ENCODE measurements around the gene VRK1. TPM values are rescaled to one million over a fixed set of nuclear protein-coding genes. Genes with fewer than 3 reads are reported as not detected.
"Not testable (repeated sequence)": the region's sequence is repeated elsewhere in the genome, so short reads cannot be mapped to it uniquely, and the experiment has no call there.

The VRK1 gene
- total and polyA plus RNA-seq, 5 donors from 2014 or later = 30.1 to 53.1 (median 42.1) TPM

- no peaks in the 10 kb centered on the region for H3K4me1 ChIP-seq (ENCODE audit: control insufficient read depth, insufficient read depth, low read length, poor library complexity, severe bottlenecking)
- ATAC-seq (ENCODE audit: low read depth in 2 of 2) (no peak), DNase-seq (no peak)
- no peak overlapping the region for H3K4me3 Mint-ChIP-seq
- H3K27ac ChIP-seq (ENCODE audit: insufficient read depth, low read length, poor library complexity, severe bottlenecking) = no peak overlapping the region
- H3K27ac Mint-ChIP-seq = no peak overlapping the region
- H3K4me3 ChIP-seq (ENCODE audit: low read depth, low read length) = no peak overlapping the region
- H3K36me3 Mint-ChIP-seq = no peaks in the 10 kb centered on the region
- no peaks in the 10 kb centered on the region for H3K4me1 Mint-ChIP-seq
- no peaks in the 10 kb centered on the region for H3K9me3 Mint-ChIP-seq
- no peaks in the 10 kb centered on the region for H3K27me3 Mint-ChIP-seq
- peaks cover 2% of the 10 kb centered on the region for H3K27me3 ChIP-seq (ENCODE audit: control insufficient read depth, insufficient read depth, low read length)
- no peaks in the 10 kb centered on the region for H3K36me3 ChIP-seq (ENCODE audit: control insufficient read depth, insufficient read depth, low read length)
- H3K9me3 ChIP-seq (ENCODE audit: control insufficient read depth in 2 of 2, low read length in 2 of 2) = no peaks in the 10 kb centered on the region
Observed at GRCh38 chr14:96754845-96755184, 42.4 kb upstream of the VRK1 start.

GRCh38 chr14:96756745-96757144, 40.4 kb upstream of the VRK1 start:
- Histone ChIP-seq H3K27ac (ENCODE audit: insufficient read depth, low read length, poor library complexity, severe bottlenecking) (no peak overlapping the region), H3K4me1 (ENCODE audit: control insufficient read depth, insufficient read depth, low read length, poor library complexity, severe bottlenecking) (no peaks in the 10 kb centered on the region), H3K36me3 (ENCODE audit: control insufficient read depth, insufficient read depth, low read length) (no peaks in the 10 kb centered on the region), H3K27me3 (ENCODE audit: control insufficient read depth, insufficient read depth, low read length) (no peaks in the 10 kb centered on the region), H3K9me3 (ENCODE audit: control insufficient read depth in 2 of 2, low read length in 2 of 2) (no peaks in the 10 kb centered on the region), H3K4me3 (ENCODE audit: low read depth, low read length) (no peak overlapping the region)
- Mint-ChIP-seq H3K9me3 (peaks cover 0 to 4% (median 0%) of the 10 kb centered on the region in 7 donors), H3K36me3 (no peaks in the 10 kb centered on the region), H3K4me1 (peaks cover 0 to 6% (median 0%) of the 10 kb centered on the region in 4 donors), H3K27me3 (no peaks in the 10 kb centered on the region), H3K4me3 (no peak overlapping the region), H3K27ac (no peak overlapping the region)
- ATAC-seq (ENCODE audit: low read depth in 2 of 2) (no peak), DNase-seq (no peak)

GRCh38 chr14:96757456-96757855, 39.7 kb upstream of the VRK1 start:
- Mint-ChIP-seq H3K27me3 (peaks cover under 1% of the 10 kb centered on the region), H3K36me3 (no peaks in the 10 kb centered on the region), H3K27ac (no peak overlapping the region), H3K4me3 (no peak overlapping the region), H3K9me3 (peaks cover 0 to 4% (median 0%) of the 10 kb centered on the region in 7 donors), H3K4me1 (peaks cover 0 to 6% (median 2%) of the 10 kb centered on the region in 4 donors)
- ATAC-seq (ENCODE audit: low read depth in 2 of 2) (no peak), DNase-seq (no peak)
- no peaks in the 10 kb centered on the region for H3K4me1 ChIP-seq (ENCODE audit: control insufficient read depth, insufficient read depth, low read length, poor library complexity, severe bottlenecking)
- H3K27ac ChIP-seq (ENCODE audit: insufficient read depth, low read length, poor library complexity, severe bottlenecking) = no peak overlapping the region
- no peaks in the 10 kb centered on the region for H3K36me3 ChIP-seq (ENCODE audit: control insufficient read depth, insufficient read depth, low read length)
- no peaks in the 10 kb centered on the region for H3K27me3 ChIP-seq (ENCODE audit: control insufficient read depth, insufficient read depth, low read length)
- H3K4me3 ChIP-seq (ENCODE audit: low read depth, low read length) = no peak overlapping the region
- no peaks in the 10 kb centered on the region for H3K9me3 ChIP-seq (ENCODE audit: control insufficient read depth in 2 of 2, low read length in 2 of 2)

GRCh38 chr14:96761066-96761465, 36.1 kb upstream of the VRK1 start:
- Mint-ChIP-seq H3K27ac (no peak overlapping the region), H3K36me3 (no peaks in the 10 kb centered on the region), H3K4me3 (no peak overlapping the region), H3K9me3 (peaks cover 0 to 4% (median 0%) of the 10 kb centered on the region in 7 donors), H3K27me3 (peaks cover 9% of the 10 kb centered on the region), H3K4me1 (peaks cover 0 to 10% (median 5%) of the 10 kb centered on the region in 4 donors)
- Histone ChIP-seq H3K9me3 (ENCODE audit: control insufficient read depth in 2 of 2, low read length in 2 of 2) (no peaks in the 10 kb centered on the region), H3K27me3 (ENCODE audit: control insufficient read depth, insufficient read depth, low read length) (peaks cover 5% of the 10 kb centered on the region), H3K4me1 (ENCODE audit: control insufficient read depth, insufficient read depth, low read length, poor library complexity, severe bottlenecking) (no peaks in the 10 kb centered on the region), H3K4me3 (ENCODE audit: low read depth, low read length) (no peak overlapping the region), H3K36me3 (ENCODE audit: control insufficient read depth, insufficient read depth, low read length) (no peaks in the 10 kb centered on the region), H3K27ac (ENCODE audit: insufficient read depth, low read length, poor library complexity, severe bottlenecking) (no peak overlapping the region)
- no peak for ATAC-seq (ENCODE audit: low read depth in 2 of 2)
- DNase-seq = no peak

- peaks cover 5% of the 10 kb centered on the region for H3K27me3 ChIP-seq (ENCODE audit: control insufficient read depth, insufficient read depth, low read length)
- no peaks in the 10 kb centered on the region for H3K36me3 ChIP-seq (ENCODE audit: control insufficient read depth, insufficient read depth, low read length)
- H3K4me1 Mint-ChIP-seq = peaks cover 0 to 10% (median 5%) of the 10 kb centered on the region in 4 donors
- H3K27ac Mint-ChIP-seq = no peak overlapping the region
- no peaks in the 10 kb centered on the region for H3K9me3 ChIP-seq (ENCODE audit: control insufficient read depth in 2 of 2, low read length in 2 of 2)
- H3K4me3 Mint-ChIP-seq = peak overlapping the region in 2 of 4 donors; percentile 27 to 72
- no peak overlapping the region for H3K27ac ChIP-seq (ENCODE audit: insufficient read depth, low read length, poor library complexity, severe bottlenecking)
- H3K4me3 ChIP-seq (ENCODE audit: low read depth, low read length) = peak overlapping the region; percentile 13
- H3K9me3 Mint-ChIP-seq = peaks cover 0 to 4% (median 0%) of the 10 kb centered on the region in 7 donors
- H3K36me3 Mint-ChIP-seq = no peaks in the 10 kb centered on the region
- no peaks in the 10 kb centered on the region for H3K4me1 ChIP-seq (ENCODE audit: control insufficient read depth, insufficient read depth, low read length, poor library complexity, severe bottlenecking)
- H3K27me3 Mint-ChIP-seq = peaks cover 9% of the 10 kb centered on the region
- peak; percentile 14 to 75 (median 61) for DNase-seq
- ATAC-seq (ENCODE audit: low read depth in 2 of 2) = peak; percentile 69 to 85
Observed at GRCh38 chr14:96762650-96763049, 34.5 kb upstream of the VRK1 start.

- no peaks in the 10 kb centered on the region for H3K36me3 Mint-ChIP-seq
- no peak overlapping the region for H3K4me3 Mint-ChIP-seq
- Histone ChIP-seq H3K27me3 (ENCODE audit: control insufficient read depth, insufficient read depth, low read length) (peaks cover 5% of the 10 kb centered on the region), H3K27ac (ENCODE audit: insufficient read depth, low read length, poor library complexity, severe bottlenecking) (no peak overlapping the region), H3K4me3 (ENCODE audit: low read depth, low read length) (no peak overlapping the region), H3K9me3 (ENCODE audit: control insufficient read depth in 2 of 2, low read length in 2 of 2) (no peaks in the 10 kb centered on the region), H3K36me3 (ENCODE audit: control insufficient read depth, insufficient read depth, low read length) (no peaks in the 10 kb centered on the region), H3K4me1 (ENCODE audit: control insufficient read depth, insufficient read depth, low read length, poor library complexity, severe bottlenecking) (no peaks in the 10 kb centered on the region)
- H3K27ac Mint-ChIP-seq = no peak overlapping the region
- peaks cover 9% of the 10 kb centered on the region for H3K27me3 Mint-ChIP-seq
- peaks cover 0 to 10% (median 5%) of the 10 kb centered on the region in 4 donors for H3K4me1 Mint-ChIP-seq
- ATAC-seq (ENCODE audit: low read depth in 2 of 2) (no peak), DNase-seq (no peak)
- H3K9me3 Mint-ChIP-seq = peaks cover 0 to 4% (median 0%) of the 10 kb centered on the region in 7 donors
Observed at GRCh38 chr14:96764012-96764411, 33.2 kb upstream of the VRK1 start.

- not testable (repeated sequence) for H3K9me3 ChIP-seq (ENCODE audit: control insufficient read depth in 2 of 2, low read length in 2 of 2); H3K4me1 ChIP-seq (ENCODE audit: control insufficient read depth, insufficient read depth, low read length, poor library complexity, severe bottlenecking); H3K27me3 ChIP-seq (ENCODE audit: control insufficient read depth, insufficient read depth, low read length); H3K36me3 ChIP-seq (ENCODE audit: control insufficient read depth, insufficient read depth, low read length); H3K36me3 Mint-ChIP-seq; H3K27ac ChIP-seq (ENCODE audit: insufficient read depth, low read length, poor library complexity, severe bottlenecking); H3K9me3 Mint-ChIP-seq; DNase-seq; H3K4me3 ChIP-seq (ENCODE audit: low read depth, low read length); ATAC-seq (ENCODE audit: low read depth in 2 of 2); H3K4me3 Mint-ChIP-seq; H3K4me1 Mint-ChIP-seq; H3K27ac Mint-ChIP-seq
- H3K27me3 Mint-ChIP-seq = peaks cover 16% of the 10 kb centered on the region
Observed at GRCh38 chr14:96765205-96765604, 32.0 kb upstream of the VRK1 start.

GRCh38 chr14:96772929-96773328, 24.3 kb upstream of the VRK1 start:
- H3K27me3 Mint-ChIP-seq = peaks cover 22% of the 10 kb centered on the region
- ATAC-seq (ENCODE audit: low read depth in 2 of 2) = no peak

More at GRCh38 chr14:96772929-96773328, 24.3 kb upstream of the VRK1 start:
- Histone ChIP-seq H3K4me1 (ENCODE audit: control insufficient read depth, insufficient read depth, low read length, poor library complexity, severe bottlenecking) (no peaks in the 10 kb centered on the region), H3K4me3 (ENCODE audit: low read depth, low read length) (no peak overlapping the region), H3K36me3 (ENCODE audit: control insufficient read depth, insufficient read depth, low read length) (no peaks in the 10 kb centered on the region), H3K9me3 (ENCODE audit: control insufficient read depth in 2 of 2, low read length in 2 of 2) (no peaks in the 10 kb centered on the region), H3K27me3 (ENCODE audit: control insufficient read depth, insufficient read depth, low read length) (peaks cover 13% of the 10 kb centered on the region), H3K27ac (ENCODE audit: insufficient read depth, low read length, poor library complexity, severe bottlenecking) (no peak overlapping the region)
- no peak overlapping the region for H3K27ac Mint-ChIP-seq
- H3K4me1 Mint-ChIP-seq = no peaks in the 10 kb centered on the region
- no peak overlapping the region for H3K4me3 Mint-ChIP-seq
- H3K36me3 Mint-ChIP-seq = no peaks in the 10 kb centered on the region
- no peak for DNase-seq
- H3K9me3 Mint-ChIP-seq = no peaks in the 10 kb centered on the region
